ENCODE data around the gene VIM. TPM values are rescaled to one million over a fixed set of nuclear protein-coding genes. Genes with fewer than 3 reads are reported as not detected.
"Not testable (repeated sequence)": the region's sequence is repeated elsewhere in the genome, so short reads cannot be mapped to it uniquely, and the experiment has no call there.

Gene VIM
- polyA plus RNA-seq, 1 experiment: 4,378 TPM

GRCh38 chr10:17249820-17250219 is 21.8 kb downstream of the VIM start:
- no peak overlapping the region for H3K27ac ChIP-seq (ENCODE audit: low read depth, low read length)
- H3K27me3 ChIP-seq (ENCODE audit: control insufficient read depth, insufficient read depth, low read length): no peaks in the 10 kb centered on the region
- no peak for DNase-seq (ENCODE audit: low read depth, low spot score)
- CTCF ChIA-PET: interaction anchor here (0.8 kb wide), 1 partner anchor 407 kb away, joined by 3 read pairs; no protein-coding TSS in a partner anchor
- TF ChIP-seq CTCF (IDR thresholded peaks at IDR 0.05; ENCODE audit: low read depth, low read length): peak; percentile 62
- peaks cover 8% of the 10 kb centered on the region; the same call in 1 of the 2 replicates for H3K9me3 ChIP-seq (ENCODE audit: control insufficient read depth, insufficient read depth, low read length)
- H3K4me3 ChIP-seq (ENCODE audit: low read depth, low read length): no peak overlapping the region
- POLR2A ChIA-PET: no interaction called here

GRCh38 chr10:17250736-17251135 is 22.7 kb downstream of the VIM start:
- ChIA-PET POLR2A (no interaction called here), CTCF (no interaction called here)
- Histone ChIP-seq H3K27ac (ENCODE audit: low read depth, low read length) (no peak overlapping the region), H3K27me3 (ENCODE audit: control insufficient read depth, insufficient read depth, low read length) (no peaks in the 10 kb centered on the region), H3K4me3 (ENCODE audit: low read depth, low read length) (no peak overlapping the region), H3K9me3 (ENCODE audit: control insufficient read depth, insufficient read depth, low read length) (peaks cover 8% of the 10 kb centered on the region; the same call in 1 of the 2 replicates)
- no peak for DNase-seq (ENCODE audit: low read depth, low spot score)
- TF ChIP-seq CTCF (IDR thresholded peaks at IDR 0.05; ENCODE audit: low read depth, low read length): no peak

- H3K27me3 ChIP-seq (ENCODE audit: control insufficient read depth, insufficient read depth, low read length); POLR2A ChIA-PET; H3K9me3 ChIP-seq (ENCODE audit: control insufficient read depth, insufficient read depth, low read length); DNase-seq (ENCODE audit: low read depth, low spot score); H3K4me3 ChIP-seq (ENCODE audit: low read depth, low read length); H3K27ac ChIP-seq (ENCODE audit: low read depth, low read length): not testable (repeated sequence)
- CTCF ChIA-PET: interaction anchor here (1.0 to 3.0 kb wide), 3 partner anchors 410 to 427 kb away, joined by 3 to 32 read pairs (median 13); no protein-coding TSS in a partner anchor
Measured at GRCh38 chr10:17254543-17255050, 26.6 kb downstream of the VIM start.

DNA sequence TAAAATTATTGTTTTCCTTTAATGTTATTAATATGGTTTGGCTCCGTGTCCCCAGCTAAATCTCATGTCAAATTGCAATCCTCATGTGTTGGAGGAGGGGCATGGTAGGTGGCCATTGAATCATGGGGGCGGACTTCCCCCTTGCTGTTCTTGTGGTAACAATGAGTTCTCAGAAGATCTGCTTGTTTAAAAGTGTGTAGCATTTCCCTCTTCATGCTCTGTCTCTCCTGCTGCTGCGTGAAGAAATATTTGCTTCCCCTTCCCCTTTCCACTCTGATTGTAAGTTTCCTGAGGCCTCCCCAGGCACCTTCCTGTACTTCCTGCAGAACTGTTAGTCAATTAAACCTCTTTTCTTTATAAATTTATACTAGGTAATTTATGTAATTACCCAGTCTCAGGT is 27.5 kb downstream of the VIM start:
- Histone ChIP-seq H3K4me3 (ENCODE audit: low read depth, low read length) (no peak overlapping the region), H3K27me3 (ENCODE audit: control insufficient read depth, insufficient read depth, low read length) (no peaks in the 10 kb centered on the region), H3K9me3 (ENCODE audit: control insufficient read depth, insufficient read depth, low read length) (no peaks in the 10 kb centered on the region; the same call in 1 of the 2 replicates), H3K27ac (ENCODE audit: low read depth, low read length) (no peak overlapping the region)
- no peak for DNase-seq (ENCODE audit: low read depth, low spot score)
- ChIA-PET POLR2A (no interaction called here), CTCF (interaction anchor here (1.0 to 3.0 kb wide), 3 partner anchors 411 to 428 kb away, joined by 3 to 32 read pairs (median 13); no protein-coding TSS in a partner anchor)
- TF ChIP-seq CTCF (IDR thresholded peaks at IDR 0.05; ENCODE audit: low read depth, low read length): no peak

- DNase-seq (ENCODE audit: low read depth, low spot score): no peak
- no peak for TF ChIP-seq CTCF (IDR thresholded peaks at IDR 0.05; ENCODE audit: low read depth, low read length)
- Histone ChIP-seq H3K27ac (ENCODE audit: low read depth, low read length) (no peak overlapping the region), H3K9me3 (ENCODE audit: control insufficient read depth, insufficient read depth, low read length) (peaks cover 3% of the 10 kb centered on the region; the same call in 1 of the 2 replicates), H3K27me3 (ENCODE audit: control insufficient read depth, insufficient read depth, low read length) (no peaks in the 10 kb centered on the region), H3K4me3 (ENCODE audit: low read depth, low read length) (no peak overlapping the region)
- ChIA-PET CTCF (interaction anchor here (0.9 to 3.0 kb wide), 6 partner anchors 23 to 428 kb away, joined by 3 to 32 read pairs (median 12); no protein-coding TSS in a partner anchor), POLR2A (no interaction called here)
Measured at GRCh38 chr10:17256051-17256450, 28.0 kb downstream of the VIM start.
